ENCODE data around the gene PDK2.

PDK2 gene

GRCh38 chr17:50080096-50080480, 15.1 kb upstream of the PDK2 start:
- no peak for DNase-seq

DNA sequence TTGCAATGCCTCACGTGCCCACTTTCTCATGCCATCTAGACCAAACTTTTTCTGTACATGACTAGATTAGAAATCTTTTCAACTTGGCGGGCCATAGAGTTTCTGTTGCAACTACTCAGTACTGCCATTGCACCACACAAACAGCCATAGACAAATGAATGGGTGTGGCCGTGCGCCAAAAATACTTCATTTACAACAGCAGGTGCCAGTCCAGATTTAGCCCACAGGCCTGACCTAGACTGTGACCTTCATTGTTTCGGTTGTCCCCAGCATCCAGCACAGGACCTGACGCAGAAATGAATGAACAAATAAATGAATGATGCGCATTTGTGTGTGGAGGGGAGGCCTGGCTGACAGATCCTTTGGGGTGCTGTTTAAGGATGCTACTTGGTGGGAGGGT, 14.3 kb upstream of the PDK2 start:
- DNase-seq: no peak

DNA sequence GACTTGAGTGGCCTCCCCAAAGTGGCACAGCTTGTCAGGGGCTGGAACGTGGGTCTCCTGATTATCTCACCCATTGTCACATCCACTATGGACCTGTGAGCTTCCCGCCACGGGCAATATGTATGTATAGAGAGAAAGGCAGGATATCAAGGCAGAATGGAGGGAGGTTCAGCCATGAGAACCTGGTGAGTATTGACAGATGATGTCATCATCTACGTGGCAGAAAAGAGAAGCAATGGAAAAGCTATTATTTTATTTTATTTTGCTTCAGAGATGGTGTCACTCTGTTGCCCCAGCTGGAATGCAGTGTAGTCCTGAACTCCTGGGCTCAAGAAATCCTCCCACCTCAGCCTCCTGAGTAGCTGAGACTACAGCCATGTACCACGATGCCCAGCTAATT, 13.4 kb upstream of the PDK2 start:
- DNase-seq: no peak

DNA sequence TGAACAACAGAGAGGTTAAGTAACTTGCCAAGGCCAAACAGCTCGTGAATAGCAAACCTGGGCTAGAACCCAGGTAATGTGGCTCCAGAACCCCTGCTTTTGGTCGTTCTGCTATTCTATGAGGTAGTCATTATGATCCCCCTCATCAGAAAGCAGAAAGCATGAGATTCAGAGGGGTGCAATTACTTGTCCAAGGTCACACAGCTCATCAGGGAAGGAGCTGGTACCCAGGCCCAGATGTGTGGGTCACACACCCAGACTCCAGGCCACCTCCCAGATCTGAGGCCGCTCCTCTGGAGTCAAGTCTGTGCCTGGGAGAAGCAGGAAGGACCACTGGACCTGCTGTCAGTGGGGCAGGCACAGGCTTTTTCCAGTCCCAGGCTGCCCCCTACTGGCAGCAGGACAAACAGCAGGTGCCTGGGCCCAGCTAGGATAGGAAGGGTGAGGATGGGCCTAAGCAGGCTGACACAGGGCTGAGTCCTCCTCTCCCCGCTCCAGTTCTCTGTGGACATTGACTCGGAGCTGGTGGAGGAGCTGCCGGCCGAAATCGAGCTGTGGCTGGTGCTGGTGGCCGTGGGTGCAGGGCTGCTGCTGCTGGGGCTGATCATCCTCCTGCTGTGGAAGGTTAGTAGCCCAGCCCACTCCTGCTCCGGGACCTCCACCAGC, 7.8 kb upstream of the PDK2 start:
- DNase-seq: peak; percentile 86

GRCh38 chr17:50087912-50088405, 7.2 kb upstream of the PDK2 start:
- no peak for DNase-seq

DNA sequence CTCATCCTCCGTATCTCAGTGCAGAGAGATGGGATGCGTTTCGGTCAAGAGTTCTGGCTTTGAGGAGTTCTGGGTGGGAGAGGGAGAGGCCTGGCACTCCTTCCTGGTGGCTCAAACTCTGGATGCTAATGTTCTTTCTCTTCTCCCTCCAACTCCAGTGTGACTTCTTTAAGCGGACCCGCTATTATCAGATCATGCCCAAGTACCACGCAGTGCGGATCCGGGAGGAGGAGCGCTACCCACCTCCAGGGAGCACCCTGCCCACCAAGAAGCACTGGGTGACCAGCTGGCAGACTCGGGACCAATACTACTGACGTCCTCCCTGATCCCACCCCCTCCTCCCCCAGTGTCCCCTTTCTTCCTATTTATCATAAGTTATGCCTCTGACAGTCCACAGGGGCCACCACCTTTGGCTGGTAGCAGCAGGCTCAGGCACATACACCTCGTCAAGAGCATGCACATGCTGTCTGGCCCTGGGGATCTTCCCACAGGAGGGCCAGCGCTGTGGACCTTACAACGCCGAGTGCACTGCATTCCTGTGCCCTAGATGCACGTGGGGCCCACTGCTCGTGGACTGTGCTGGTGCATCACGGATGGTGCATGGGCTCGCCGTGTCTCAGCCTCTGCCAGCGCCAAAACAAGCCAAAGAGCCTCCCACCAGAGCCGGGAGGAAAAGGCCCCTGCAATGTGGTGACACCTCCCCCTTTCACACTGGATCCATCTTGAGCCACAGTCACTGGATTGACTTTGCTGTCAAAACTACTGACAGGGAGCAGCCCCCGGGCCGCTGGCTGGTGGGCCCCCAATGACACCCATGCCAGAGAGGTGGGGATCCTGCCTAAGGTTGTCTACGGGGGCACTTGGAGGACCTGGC, 6.0 kb upstream of the PDK2 start:
- DNase-seq: no peak

- DNase-seq: no peak
Observed at GRCh38 chr17:50090071-50090470, 5.1 kb upstream of the PDK2 start.

DNA sequence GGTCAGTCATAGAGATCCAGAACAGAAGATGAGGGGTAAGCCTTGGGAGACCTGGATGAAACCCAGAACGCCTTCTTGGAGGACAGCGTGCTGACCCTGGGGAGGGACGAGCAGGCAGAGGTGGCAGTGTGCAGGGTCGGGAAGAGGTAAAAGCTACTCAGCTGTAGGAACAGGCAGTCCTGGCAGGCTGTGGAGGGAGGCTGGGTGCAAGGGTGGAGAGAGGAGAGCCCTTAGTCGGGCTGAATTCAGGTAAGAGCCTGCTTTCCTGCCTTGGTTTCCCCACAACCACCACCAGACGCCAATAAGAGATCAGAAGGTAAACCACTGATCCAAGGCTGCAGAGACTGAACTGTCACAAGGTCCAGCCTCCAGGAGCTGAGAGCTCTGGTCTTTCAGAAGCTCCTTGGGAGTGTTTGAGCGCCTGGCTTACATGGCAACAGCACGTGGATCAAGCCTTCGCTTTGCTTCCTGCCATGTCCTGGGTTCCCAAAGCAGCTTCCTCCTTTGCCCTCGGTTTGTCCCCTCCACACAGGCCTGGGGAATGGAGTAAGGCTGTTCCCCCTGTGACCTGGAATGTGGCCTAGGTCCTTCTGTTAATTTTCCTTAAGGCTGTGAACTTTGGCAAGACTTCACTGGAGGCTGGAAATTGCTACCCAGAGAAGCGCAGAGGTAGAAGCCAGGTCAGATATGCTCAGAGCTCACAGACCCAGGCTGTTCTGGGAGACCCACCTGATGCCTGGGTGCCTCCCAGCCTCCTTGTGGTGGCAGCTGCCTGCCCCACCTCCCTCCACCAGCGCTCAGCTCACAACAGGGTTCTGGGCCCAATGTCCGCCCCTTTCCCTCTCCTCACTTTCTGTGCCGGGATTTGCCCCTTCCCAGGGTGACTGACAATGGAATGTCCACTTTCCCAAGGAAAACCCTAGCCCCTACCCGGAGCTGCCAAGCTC, 3.9 kb upstream of the PDK2 start:
- no peak for DNase-seq

DNA sequence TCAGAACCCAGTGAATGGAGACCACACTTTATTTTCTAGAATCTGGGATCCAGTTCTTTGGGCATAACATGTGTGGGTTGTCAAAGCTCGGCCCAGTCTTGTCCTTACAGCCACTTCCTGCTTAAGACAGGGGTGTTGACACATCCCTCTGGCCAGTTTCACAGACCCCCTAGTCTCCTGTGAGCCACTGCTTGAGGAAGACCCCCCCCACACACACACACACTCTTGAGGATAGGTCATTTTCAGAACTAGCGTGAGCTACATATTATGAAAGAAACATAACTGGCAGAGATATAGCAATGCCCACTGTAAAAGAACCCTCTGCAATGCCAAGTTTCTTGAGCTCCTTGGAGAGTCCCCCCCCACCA, 3.2 kb upstream of the PDK2 start:
- DNase-seq: no peak

DNA sequence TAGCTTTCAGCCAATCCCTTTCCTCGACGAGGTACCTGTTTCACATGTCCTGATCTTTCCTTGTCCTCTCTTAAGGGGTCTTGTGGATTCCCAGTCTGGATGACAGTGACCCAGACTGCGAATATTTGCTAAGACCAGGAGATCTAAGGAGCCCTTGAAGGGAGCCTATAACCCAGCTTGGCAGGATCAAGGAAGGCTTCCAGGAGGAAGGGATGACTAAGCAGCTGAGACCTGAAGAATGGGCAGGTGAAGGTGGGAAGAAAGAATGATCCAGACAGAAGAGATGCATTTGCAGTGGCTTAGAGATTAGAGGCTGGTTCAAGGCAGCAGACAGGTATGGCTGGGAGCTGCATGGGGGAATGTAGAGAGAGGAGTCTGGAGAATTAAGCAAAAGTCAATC, 1.9 kb upstream of the PDK2 start:
- no peak for DNase-seq

GRCh38 chr17:50093807-50094206, 1.3 kb upstream of the PDK2 start:
- DNase-seq: no peak

- peak; percentile 96 for DNase-seq
Observed at GRCh38 chr17:50094243-50094752, 853 bp upstream of the PDK2 start.

DNA sequence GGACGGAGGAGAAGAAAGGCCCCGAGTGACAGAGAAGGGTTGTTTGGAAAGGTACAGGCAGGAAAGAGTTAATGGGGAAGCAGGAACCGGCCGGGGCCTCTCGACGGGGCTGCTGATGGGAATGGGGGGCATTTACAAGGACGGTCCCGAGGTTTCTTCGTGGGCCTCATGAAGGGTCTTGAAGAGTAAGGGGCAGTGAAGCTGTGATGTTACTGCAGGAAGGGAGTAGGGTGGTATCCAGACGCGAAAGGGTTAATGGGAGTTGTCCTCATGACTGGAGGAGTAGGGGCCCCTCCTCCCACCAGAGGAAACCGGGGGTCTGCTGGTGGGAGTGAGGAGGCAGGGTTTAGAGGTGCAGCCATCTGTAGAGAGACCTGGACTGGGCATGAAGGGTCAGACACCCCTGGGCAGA, 481 bp downstream of the PDK2 start:
- peak; percentile 69 for DNase-seq

DNA sequence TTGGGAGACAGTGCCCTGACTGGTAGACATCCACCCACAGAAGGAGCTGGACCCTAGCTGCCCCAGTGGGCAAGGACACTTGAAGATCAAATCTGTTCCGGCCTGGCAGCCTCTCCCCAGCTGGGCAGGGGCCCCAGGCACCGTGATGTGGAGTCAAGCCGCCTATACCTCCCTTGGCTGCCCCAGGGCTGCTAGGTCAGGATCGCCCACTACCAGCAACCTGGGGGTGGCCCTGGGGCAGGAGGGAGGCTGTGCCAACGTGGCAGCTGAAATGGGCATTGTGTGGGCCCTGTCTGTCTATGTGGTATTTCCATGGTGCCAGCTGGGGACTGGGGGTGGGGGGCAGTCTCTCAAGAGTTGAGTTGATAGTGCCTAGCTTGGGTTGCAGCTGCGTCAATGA, 941 bp downstream of the PDK2 start:
- no peak for DNase-seq

- no peak for DNase-seq
Observed at GRCh38 chr17:50096758-50097157, 1.6 kb downstream of the PDK2 start.

DNA sequence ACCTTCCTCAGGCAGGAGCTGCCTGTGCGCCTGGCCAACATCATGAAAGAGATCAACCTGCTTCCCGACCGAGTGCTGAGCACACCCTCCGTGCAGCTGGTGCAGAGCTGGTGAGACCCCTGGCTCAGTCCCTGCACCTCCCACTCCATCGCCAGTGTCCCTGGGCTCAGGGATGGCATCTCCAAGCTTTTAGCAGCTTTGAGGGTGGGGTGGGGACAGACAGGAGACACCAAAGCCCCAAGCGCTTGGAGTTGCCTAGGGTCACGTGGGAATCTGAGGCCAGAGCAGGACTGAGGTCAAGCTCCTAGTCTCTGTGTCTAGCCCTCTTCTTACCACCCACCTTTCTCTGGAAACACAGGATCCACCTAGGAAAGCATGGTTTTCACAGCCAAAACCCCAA, 2.3 kb downstream of the PDK2 start:
- no peak for DNase-seq

DNA sequence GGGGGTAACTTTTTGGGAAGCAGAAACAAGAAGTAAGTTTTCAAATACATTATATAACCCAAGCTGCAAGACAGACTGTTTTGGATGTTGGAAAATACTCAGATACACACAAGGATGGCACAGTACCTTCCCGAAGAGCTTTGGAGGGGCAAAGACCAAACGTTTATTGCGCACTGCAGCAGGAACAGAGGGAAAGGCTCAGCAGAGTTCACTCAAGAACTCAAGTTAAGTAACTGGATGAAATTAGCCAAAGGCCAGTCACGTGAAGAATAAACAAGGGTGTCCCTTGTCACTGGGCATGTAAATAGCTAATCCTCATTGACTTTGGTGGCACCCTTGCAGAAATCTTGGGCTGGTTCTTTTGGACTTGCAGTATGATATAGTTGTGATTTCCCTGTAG, 2.8 kb downstream of the PDK2 start:
- no peak for DNase-seq

GRCh38 chr17:50098583-50098982, 3.4 kb downstream of the PDK2 start:
- DNase-seq: no peak

GRCh38 chr17:50099003-50099402, 3.9 kb downstream of the PDK2 start:
- no peak for DNase-seq

DNA sequence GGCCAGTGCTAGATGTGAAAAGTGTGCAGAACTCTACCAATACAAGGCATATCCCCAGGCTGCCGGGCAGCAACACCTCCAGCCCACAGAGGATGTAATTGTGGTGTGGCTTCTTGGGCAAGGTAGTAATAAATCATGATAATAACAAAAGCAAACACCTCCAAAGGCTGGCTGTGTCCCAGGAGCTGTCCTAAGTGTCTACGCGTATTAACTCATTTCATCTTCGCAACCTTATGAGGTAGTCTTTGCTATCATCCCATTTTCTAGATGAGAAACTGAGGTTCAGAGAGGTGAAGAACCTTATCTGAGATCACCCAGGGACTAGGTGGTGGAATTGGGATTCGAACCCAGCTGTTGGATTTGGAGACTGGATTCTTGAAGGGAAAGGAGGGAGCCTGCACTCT, 5.3 kb downstream of the PDK2 start:
- no peak for DNase-seq

DNA sequence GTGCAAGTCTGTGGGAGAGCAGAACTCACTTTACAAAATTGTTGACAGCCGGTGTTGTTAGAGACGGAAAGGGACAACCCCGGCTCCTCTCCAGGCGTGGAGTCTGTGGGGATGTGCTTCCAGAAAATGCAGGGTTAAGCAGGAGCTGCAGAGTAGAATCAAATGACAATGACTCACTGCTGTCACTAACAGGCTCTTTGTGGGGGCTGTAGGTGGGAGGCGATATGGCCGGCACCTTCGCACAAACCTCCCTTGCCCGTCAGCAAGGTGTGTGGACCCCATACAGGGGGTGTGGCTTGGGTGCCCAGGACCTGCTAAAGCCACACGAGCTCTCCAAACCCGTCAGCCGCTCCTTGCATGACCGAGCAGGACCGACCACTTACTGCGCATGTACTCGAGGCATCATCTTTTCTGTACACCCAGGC, 5.8 kb downstream of the PDK2 start:
- DNase-seq: no peak

- peak; percentile 63 for DNase-seq
Observed at GRCh38 chr17:50101346-50102163, 6.4 kb downstream of the PDK2 start.
